NCI-H187 (cell line): Measurements from ENCODE around the gene KLHL29.

Source experiments
- DNase-seq, 2 experiments: peaks; one replicate each; lab custom pipeline; 2025; lab: John Stamatoyannopoulos, UW

The KLHL29 gene

GRCh38 chr2:23493846-23494245 lies 108.9 kb downstream of the KLHL29 start:
- DNase-seq: no peak

- no peak for DNase-seq
Observed at GRCh38 chr2:23494286-23494685, 109.3 kb downstream of the KLHL29 start.

- no peak for DNase-seq
Observed at GRCh38 chr2:23495661-23496114, 110.7 kb downstream of the KLHL29 start.

GRCh38 chr2:23496456-23496855 lies 111.5 kb downstream of the KLHL29 start:
- no peak for DNase-seq

GRCh38 chr2:23497063-23497462 lies 112.1 kb downstream of the KLHL29 start:
- DNase-seq: no peak

- no peak for DNase-seq
Observed at GRCh38 chr2:23497536-23497935, 112.6 kb downstream of the KLHL29 start.

- DNase-seq: no peak
Observed at GRCh38 chr2:23498943-23499342, 114.0 kb downstream of the KLHL29 start.

GRCh38 chr2:23499439-23499838 lies 114.5 kb downstream of the KLHL29 start:
- DNase-seq: no peak

- no peak for DNase-seq
Observed at GRCh38 chr2:23500836-23501235, 115.9 kb downstream of the KLHL29 start.

GRCh38 chr2:23502096-23502495 lies 117.1 kb downstream of the KLHL29 start:
- DNase-seq: no peak

GRCh38 chr2:23503097-23503496 lies 118.1 kb downstream of the KLHL29 start:
- no peak for DNase-seq

- DNase-seq: no peak
Observed at GRCh38 chr2:23503682-23504081, 118.7 kb downstream of the KLHL29 start.

- DNase-seq: no peak
Observed at GRCh38 chr2:23504591-23504990, 119.6 kb downstream of the KLHL29 start.

GRCh38 chr2:23505218-23505983 lies 120.4 kb downstream of the KLHL29 start:
- no peak for DNase-seq

- no peak for DNase-seq
Observed at GRCh38 chr2:23505984-23506380, 121.0 kb downstream of the KLHL29 start.

GRCh38 chr2:23506531-23507266 lies 121.7 kb downstream of the KLHL29 start:
- DNase-seq: no peak

GRCh38 chr2:23507267-23508065 lies 122.5 kb downstream of the KLHL29 start:
- DNase-seq: no peak

GRCh38 chr2:23508066-23508390 lies 123.0 kb downstream of the KLHL29 start:
- DNase-seq: no peak

GRCh38 chr2:23509103-23509502 lies 124.1 kb downstream of the KLHL29 start:
- no peak for DNase-seq

- DNase-seq: no peak
Observed at GRCh38 chr2:23509596-23510292, 124.8 kb downstream of the KLHL29 start.

GRCh38 chr2:23510471-23510870 lies 125.5 kb downstream of the KLHL29 start:
- DNase-seq: no peak

- DNase-seq: no peak
Observed at GRCh38 chr2:23512778-23513177, 127.8 kb downstream of the KLHL29 start.
